ENCODE data around the gene HIVEP3.

The HIVEP3 gene

GRCh38 chr1:41868241-41868998 lies 50.3 kb downstream of the HIVEP3 start:
- Histone ChIP-seq H3K79me2 (ENCODE audit: low read length) (no peaks in the 10 kb centered on the region), H4K20me1 (ENCODE audit: insufficient read depth, low read length) (no peaks in the 10 kb centered on the region), H3K4me2 (ENCODE audit: low read depth, low read length) (peak overlapping the region; percentile 68), H3K9ac (ENCODE audit: low read length) (no peak overlapping the region), H3K27ac (ENCODE audit: low read length) (peak overlapping the region; percentile 51; the same call in 1 of the 2 replicates), H3F3A (ENCODE audit: insufficient read depth, low read length) (peaks cover 9% of the 10 kb centered on the region), H3K4me1 (ENCODE audit: low read length) (peaks cover 25% of the 10 kb centered on the region), H3K9me3 (replicated peaks; ENCODE audit: insufficient read depth, low read length) (no peaks in the 10 kb centered on the region), H3K4me3 (ENCODE audit: low read length) (peak overlapping the region; percentile 44), H3K9me2 (replicated peaks; ENCODE audit: insufficient read depth, low read length) (no peaks in the 10 kb centered on the region), H2AFZ (ENCODE audit: low read length) (peak overlapping the region; percentile 68; the same call in 1 of the 2 replicates), H3K36me3 (replicated peaks; ENCODE audit: insufficient read depth, low read length) (no peaks in the 10 kb centered on the region), H3K27me3 (replicated peaks; ENCODE audit: insufficient read depth, low read length) (no peaks in the 10 kb centered on the region)
- TF ChIP-seq, protein P1, sequence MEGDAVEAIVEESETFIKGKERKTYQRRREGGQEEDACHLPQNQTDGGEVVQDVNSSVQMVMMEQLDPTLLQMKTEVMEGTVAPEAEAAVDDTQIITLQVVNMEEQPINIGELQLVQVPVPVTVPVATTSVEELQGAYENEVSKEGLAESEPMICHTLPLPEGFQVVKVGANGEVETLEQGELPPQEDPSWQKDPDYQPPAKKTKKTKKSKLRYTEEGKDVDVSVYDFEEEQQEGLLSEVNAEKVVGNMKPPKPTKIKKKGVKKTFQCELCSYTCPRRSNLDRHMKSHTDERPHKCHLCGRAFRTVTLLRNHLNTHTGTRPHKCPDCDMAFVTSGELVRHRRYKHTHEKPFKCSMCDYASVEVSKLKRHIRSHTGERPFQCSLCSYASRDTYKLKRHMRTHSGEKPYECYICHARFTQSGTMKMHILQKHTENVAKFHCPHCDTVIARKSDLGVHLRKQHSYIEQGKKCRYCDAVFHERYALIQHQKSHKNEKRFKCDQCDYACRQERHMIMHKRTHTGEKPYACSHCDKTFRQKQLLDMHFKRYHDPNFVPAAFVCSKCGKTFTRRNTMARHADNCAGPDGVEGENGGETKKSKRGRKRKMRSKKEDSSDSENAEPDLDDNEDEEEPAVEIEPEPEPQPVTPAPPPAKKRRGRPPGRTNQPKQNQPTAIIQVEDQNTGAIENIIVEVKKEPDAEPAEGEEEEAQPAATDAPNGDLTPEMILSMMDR (IDR thresholded peaks at IDR 0.05; ENCODE audit: low read length) = peak; percentile 81
- TF ChIP-seq EZH2 (optimal IDR thresholded peaks at IDR 0.05; ENCODE audit: low read depth, low read length) (no peak), EZH2phosphoT487 (IDR thresholded peaks at IDR 0.05; ENCODE audit: low read length) (no peak)
- DNase-seq = peak; percentile 89

GRCh38 chr1:41866285-41866684 lies 52.4 kb downstream of the HIVEP3 start:
- Histone ChIP-seq H4K20me1 (ENCODE audit: insufficient read depth, low read length) (no peaks in the 10 kb centered on the region), H3K4me1 (ENCODE audit: low read length) (peaks cover 16% of the 10 kb centered on the region), H3K9me2 (replicated peaks; ENCODE audit: insufficient read depth, low read length) (no peaks in the 10 kb centered on the region), H3K4me2 (ENCODE audit: low read depth, low read length) (no peak overlapping the region), H3K9me3 (replicated peaks; ENCODE audit: insufficient read depth, low read length) (no peaks in the 10 kb centered on the region), H3K9ac (ENCODE audit: low read length) (no peak overlapping the region), H3K27me3 (replicated peaks; ENCODE audit: insufficient read depth, low read length) (no peaks in the 10 kb centered on the region), H3K36me3 (replicated peaks; ENCODE audit: insufficient read depth, low read length) (no peaks in the 10 kb centered on the region), H3K4me3 (ENCODE audit: low read length) (no peak overlapping the region), H3F3A (ENCODE audit: insufficient read depth, low read length) (peaks cover 6% of the 10 kb centered on the region; the same call in 1 of the 2 replicates), H3K27ac (ENCODE audit: low read length) (no peak overlapping the region), H2AFZ (ENCODE audit: low read length) (no peak overlapping the region), H3K79me2 (ENCODE audit: low read length) (no peaks in the 10 kb centered on the region)
- TF ChIP-seq, protein P1 (IDR thresholded peaks at IDR 0.05; ENCODE audit: low read length) = no peak
- TF ChIP-seq EZH2phosphoT487 (IDR thresholded peaks at IDR 0.05; ENCODE audit: low read length) (no peak), EZH2 (optimal IDR thresholded peaks at IDR 0.05; ENCODE audit: low read depth, low read length) (no peak)
- no peak for DNase-seq

DNA sequence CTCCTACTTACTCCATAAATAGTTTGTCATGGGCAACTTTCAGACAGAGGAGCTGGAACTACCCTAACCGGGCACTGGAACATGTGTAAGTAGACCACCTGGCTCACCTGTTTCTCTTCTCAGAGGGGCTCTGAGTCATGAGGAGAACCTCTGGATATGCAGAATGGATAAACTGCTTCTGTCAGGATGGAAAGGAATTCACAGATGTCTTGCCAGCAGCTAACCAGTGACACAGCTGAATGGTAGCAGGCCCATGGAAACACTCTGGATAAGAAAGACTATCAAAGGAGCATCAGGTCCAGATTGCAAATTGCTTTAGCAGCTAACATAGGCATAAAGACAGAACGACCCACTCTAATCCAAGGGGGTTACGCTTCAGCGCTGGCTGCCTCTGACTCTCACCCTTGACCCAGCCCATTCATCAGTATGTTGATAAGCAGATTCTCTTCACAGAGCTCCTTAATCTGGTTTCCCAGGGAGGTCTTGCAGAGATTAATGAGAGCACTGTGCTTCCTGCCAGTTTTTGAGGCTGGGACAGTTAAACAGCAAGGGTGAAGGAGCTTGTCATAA lies 54.2 kb downstream of the HIVEP3 start:
- no peak overlapping the region for H3K4me2 ChIP-seq (ENCODE audit: low read depth, low read length)
- H3K4me1 ChIP-seq (ENCODE audit: low read length) = peaks cover 16% of the 10 kb centered on the region

More for the DNA sequence above, 54.2 kb downstream of the HIVEP3 start:
- Histone ChIP-seq H3F3A (ENCODE audit: insufficient read depth, low read length) (peaks cover 6% of the 10 kb centered on the region; the same call in 1 of the 2 replicates), H2AFZ (ENCODE audit: low read length) (no peak overlapping the region), H3K79me2 (ENCODE audit: low read length) (no peaks in the 10 kb centered on the region), H3K9me3 (replicated peaks; ENCODE audit: insufficient read depth, low read length) (no peaks in the 10 kb centered on the region), H3K4me3 (ENCODE audit: low read length) (no peak overlapping the region), H4K20me1 (ENCODE audit: insufficient read depth, low read length) (no peaks in the 10 kb centered on the region), H3K9me2 (replicated peaks; ENCODE audit: insufficient read depth, low read length) (no peaks in the 10 kb centered on the region), H3K36me3 (replicated peaks; ENCODE audit: insufficient read depth, low read length) (no peaks in the 10 kb centered on the region), H3K27me3 (replicated peaks; ENCODE audit: insufficient read depth, low read length) (no peaks in the 10 kb centered on the region), H3K9ac (ENCODE audit: low read length) (no peak overlapping the region), H3K27ac (ENCODE audit: low read length) (no peak overlapping the region)
- no peak for DNase-seq
- TF ChIP-seq EZH2 (optimal IDR thresholded peaks at IDR 0.05; ENCODE audit: low read depth, low read length) (no peak), EZH2phosphoT487 (IDR thresholded peaks at IDR 0.05; ENCODE audit: low read length) (no peak)
